ENCODE data around the gene RFX2.

RFX2 gene

GRCh38 chr19:5977222-5977784, 133.0 kb downstream of the RFX2 start:
- DNase-seq (ENCODE audit: low read depth in 1 of 2, low spot score in 1 of 2): no peak
- no peaks in the 10 kb centered on the region for H3K27me3 ChIP-seq (ENCODE audit: insufficient read depth, poor library complexity, severe bottlenecking)
- TF ChIP-seq SPI1 (IDR thresholded peaks at IDR 0.05; ENCODE audit: borderline replicate concordance, low read depth) (no peak), GABPA (IDR thresholded peaks at IDR 0.05; ENCODE audit: low read depth) (no peak), CTCF (IDR thresholded peaks at IDR 0.05; ENCODE audit: insufficient read depth, low read length) (no peak), POLR2AphosphoS5 (IDR thresholded peaks at IDR 0.05; ENCODE audit: low read depth) (no peak), REST (IDR thresholded peaks at IDR 0.05; ENCODE audit: insufficient replicate concordance, low read depth) (no peak)
- peak overlapping the region; percentile 98 for H3K4me3 ChIP-seq (replicated peaks; ENCODE audit: insufficient read depth, low read length)
- H3K27ac ChIP-seq (replicated peaks): peak overlapping the region; percentile 87

- TF ChIP-seq REST (IDR thresholded peaks at IDR 0.05; ENCODE audit: insufficient replicate concordance, low read depth): no peak
- no peak for TF ChIP-seq GABPA (IDR thresholded peaks at IDR 0.05; ENCODE audit: low read depth)
- no peak for TF ChIP-seq POLR2AphosphoS5 (IDR thresholded peaks at IDR 0.05; ENCODE audit: low read depth)
- no peak for TF ChIP-seq CTCF (IDR thresholded peaks at IDR 0.05; ENCODE audit: insufficient read depth, low read length)
- TF ChIP-seq SPI1 (IDR thresholded peaks at IDR 0.05; ENCODE audit: borderline replicate concordance, low read depth): no peak
- no peak for DNase-seq (ENCODE audit: low read depth in 1 of 2, low spot score in 1 of 2)
- no peaks in the 10 kb centered on the region for H3K27me3 ChIP-seq (ENCODE audit: insufficient read depth, poor library complexity, severe bottlenecking)
- peak overlapping the region; percentile 98 for H3K4me3 ChIP-seq (replicated peaks; ENCODE audit: insufficient read depth, low read length)
- peak overlapping the region; percentile 87 for H3K27ac ChIP-seq (replicated peaks)
Observed at GRCh38 chr19:5976768-5977167, 133.5 kb downstream of the RFX2 start.

- TF ChIP-seq POLR2AphosphoS5 (IDR thresholded peaks at IDR 0.05; ENCODE audit: low read depth) (no peak), CTCF (IDR thresholded peaks at IDR 0.05; ENCODE audit: insufficient read depth, low read length) (no peak), REST (IDR thresholded peaks at IDR 0.05; ENCODE audit: insufficient replicate concordance, low read depth) (no peak), GABPA (IDR thresholded peaks at IDR 0.05; ENCODE audit: low read depth) (no peak), SPI1 (IDR thresholded peaks at IDR 0.05; ENCODE audit: borderline replicate concordance, low read depth) (no peak)
- no peak for DNase-seq (ENCODE audit: low read depth in 1 of 2, low spot score in 1 of 2)
- Histone ChIP-seq H3K27me3 (ENCODE audit: insufficient read depth, poor library complexity, severe bottlenecking) (no peaks in the 10 kb centered on the region), H3K4me3 (replicated peaks; ENCODE audit: insufficient read depth, low read length) (no peak overlapping the region), H3K27ac (replicated peaks) (no peak overlapping the region)
Observed at GRCh38 chr19:5975388-5975728, 134.9 kb downstream of the RFX2 start.
